ENCODE results near the gene PGAM5.

The PGAM5 gene

DNA sequence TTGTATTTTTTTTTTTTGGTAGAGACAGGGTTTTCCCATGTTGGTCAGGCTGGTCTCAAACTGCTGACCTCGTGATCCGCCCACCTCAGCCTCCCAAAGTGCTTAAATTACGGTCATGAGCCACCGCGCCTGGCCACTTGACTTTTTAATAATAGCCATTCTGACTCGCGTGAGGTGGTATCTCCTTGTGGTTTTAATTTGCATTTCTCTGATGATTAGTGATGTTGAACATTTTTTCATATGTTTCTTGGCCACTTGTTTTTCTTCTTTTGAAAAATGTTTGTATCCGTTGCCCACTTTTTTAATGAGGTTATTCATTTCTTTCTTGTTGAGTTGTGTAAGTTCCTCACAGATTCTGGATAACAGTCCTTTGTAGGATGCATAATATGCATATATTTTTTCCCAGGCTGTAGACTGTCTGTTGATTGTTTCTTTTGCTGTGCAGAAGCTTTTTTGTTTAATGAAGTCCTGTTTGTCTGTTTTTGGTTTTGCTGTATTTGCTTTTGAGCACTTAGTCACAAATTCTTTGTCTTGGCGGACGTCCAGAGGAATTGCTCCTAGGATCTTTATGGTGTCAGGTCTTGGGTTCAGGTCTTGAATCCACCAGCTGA is 10.3 kb upstream of the PGAM5 start:
- no peak overlapping the region for H3K23ac ChIP-seq (ENCODE audit: low read depth, low read length, poor library complexity)
- no peak overlapping the region for H3K4ac ChIP-seq (ENCODE audit: low read length)
- H4K91ac ChIP-seq (ENCODE audit: low read depth, low read length, poor library complexity) = no peak overlapping the region
- H2BK15ac ChIP-seq (ENCODE audit: low read length) = no peak overlapping the region
- H3K18ac ChIP-seq (ENCODE audit: low read length) = no peak overlapping the region
- no peak overlapping the region for H4K8ac ChIP-seq (ENCODE audit: low read depth, low read length)
- no peak overlapping the region for H3K4me3 ChIP-seq (ENCODE audit: low read length in 2 of 2)
- peaks cover 0 to 2% of the 10 kb centered on the region in 2 donors for H3K4me1 ChIP-seq (ENCODE audit: control insufficient read depth in 2 of 2, insufficient read depth in 1 of 2, low read depth in 1 of 2, low read length in 2 of 2)
- peaks cover 21 to 91% of the 10 kb centered on the region in 2 donors for H3K36me3 ChIP-seq (replicated peaks in 1 of 2; ENCODE audit: control insufficient read depth in 2 of 2, insufficient read depth in 2 of 2, low read length in 2 of 2)
- H2BK120ac ChIP-seq (ENCODE audit: low read depth, low read length) = no peak overlapping the region
- DNase-seq (ENCODE audit: low spot score) = no peak
- no peak overlapping the region for H2BK12ac ChIP-seq (ENCODE audit: low read length)
- no peaks in the 10 kb centered on the region for H3K9me3 ChIP-seq (replicated peaks in 1 of 2; ENCODE audit: control insufficient read depth in 2 of 2, insufficient read depth in 1 of 2, low read depth in 1 of 2, low read length in 2 of 2)
- H3K27ac ChIP-seq (replicated peaks; ENCODE audit: low read length) = no peak overlapping the region
- no CpG with 5 or more reads among the region's 10 CpGs for WGBS, 2 donors (ENCODE audit: extremely low coverage in 2 of 2, insufficient read length in 2 of 2, insufficient replicate concordance in 1 of 2)
- no peaks in the 10 kb centered on the region for H3K27me3 ChIP-seq (ENCODE audit: control insufficient read depth in 3 of 3, insufficient read depth in 3 of 3, low read depth in 1 of 3, low read length in 3 of 3)
- H3K79me1 ChIP-seq (ENCODE audit: low read depth, low read length) = peaks cover 5% of the 10 kb centered on the region
- H3K9ac ChIP-seq (ENCODE audit: low read depth, low read length, poor library complexity) = no peak overlapping the region
- no peak overlapping the region for H3K4me2 ChIP-seq (ENCODE audit: insufficient read depth, low read length, poor library complexity, severe bottlenecking)
- H2AFZ ChIP-seq (ENCODE audit: low read length) = no peak overlapping the region
- no peak overlapping the region for H3K14ac ChIP-seq (ENCODE audit: low read length)
- no peak overlapping the region for H2AK5ac ChIP-seq (ENCODE audit: low read depth, low read length)
- H2BK5ac ChIP-seq (ENCODE audit: low read length) = no peak overlapping the region

DNA sequence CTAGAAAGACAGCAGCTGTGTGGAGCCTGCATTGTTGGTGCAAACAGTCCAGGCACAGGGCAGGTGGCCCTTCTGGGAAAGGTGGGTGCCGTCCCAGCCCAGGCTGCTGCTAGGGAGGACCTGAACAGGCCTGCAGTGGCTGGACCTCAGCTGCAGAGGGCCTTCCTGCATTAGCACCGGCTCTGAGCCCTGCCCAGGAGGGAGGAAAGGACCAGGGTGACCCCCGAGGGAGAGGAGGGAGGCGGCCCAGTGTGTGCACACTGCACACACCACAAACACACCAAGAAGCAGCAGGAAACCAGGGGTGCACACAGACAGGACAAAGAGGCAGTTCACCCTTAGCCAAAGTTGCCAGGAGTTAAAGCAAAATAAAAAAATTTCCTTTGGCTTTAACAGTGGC is 8.0 kb upstream of the PGAM5 start:
- no peak overlapping the region for H3K23ac ChIP-seq (ENCODE audit: low read depth, low read length, poor library complexity)

GRCh38 chr12:132703641-132704040 is 7.0 kb upstream of the PGAM5 start:
- no peak overlapping the region for H3K4me3 ChIP-seq (ENCODE audit: low read length in 2 of 2)
- WGBS, 2 donors (ENCODE audit: extremely low coverage in 2 of 2, insufficient read length in 2 of 2, insufficient replicate concordance in 1 of 2) = no CpG with 5 or more reads among the region's 9 CpGs
- H3K4ac ChIP-seq (ENCODE audit: low read length) = no peak overlapping the region
- peaks cover 15 to 68% of the 10 kb centered on the region in 2 donors for H3K36me3 ChIP-seq (replicated peaks in 1 of 2; ENCODE audit: control insufficient read depth in 2 of 2, insufficient read depth in 2 of 2, low read length in 2 of 2)
- no peaks in the 10 kb centered on the region for H3K9me3 ChIP-seq (replicated peaks in 1 of 2; ENCODE audit: control insufficient read depth in 2 of 2, insufficient read depth in 1 of 2, low read depth in 1 of 2, low read length in 2 of 2)
- peak overlapping the region; percentile 16 for H3K9ac ChIP-seq (ENCODE audit: low read depth, low read length, poor library complexity)
- H3K14ac ChIP-seq (ENCODE audit: low read length) = no peak overlapping the region
- no peak overlapping the region for H3K4me2 ChIP-seq (ENCODE audit: insufficient read depth, low read length, poor library complexity, severe bottlenecking)
- no peak for DNase-seq (ENCODE audit: low spot score)
- no peak overlapping the region for H2BK15ac ChIP-seq (ENCODE audit: low read length)
- no peak overlapping the region for H2BK5ac ChIP-seq (ENCODE audit: low read length)
- no peak overlapping the region for H2AFZ ChIP-seq (ENCODE audit: low read length)
- H3K79me1 ChIP-seq (ENCODE audit: low read depth, low read length) = peaks cover 2% of the 10 kb centered on the region
- H4K91ac ChIP-seq (ENCODE audit: low read depth, low read length, poor library complexity) = no peak overlapping the region
- H3K27me3 ChIP-seq (ENCODE audit: control insufficient read depth in 3 of 3, insufficient read depth in 3 of 3, low read depth in 1 of 3, low read length in 3 of 3) = no peaks in the 10 kb centered on the region
- peak overlapping the region; percentile 31 for H4K8ac ChIP-seq (ENCODE audit: low read depth, low read length)
- no peak overlapping the region for H2BK120ac ChIP-seq (ENCODE audit: low read depth, low read length)
- H3K23ac ChIP-seq (ENCODE audit: low read depth, low read length, poor library complexity) = peak overlapping the region; percentile 60
- H3K18ac ChIP-seq (ENCODE audit: low read length) = peak overlapping the region; percentile 42
- H3K4me1 ChIP-seq (ENCODE audit: control insufficient read depth in 2 of 2, insufficient read depth in 1 of 2, low read depth in 1 of 2, low read length in 2 of 2) = peaks cover 0 to 2% of the 10 kb centered on the region in 2 donors
- H2BK12ac ChIP-seq (ENCODE audit: low read length) = no peak overlapping the region
- peak overlapping the region; percentile 22 for H3K27ac ChIP-seq (replicated peaks; ENCODE audit: low read length)
- H2AK5ac ChIP-seq (ENCODE audit: low read depth, low read length) = no peak overlapping the region

More for the DNA sequence above, 8.0 kb upstream of the PGAM5 start:
- H4K91ac ChIP-seq (ENCODE audit: low read depth, low read length, poor library complexity) = no peak overlapping the region
- no peak overlapping the region for H2BK12ac ChIP-seq (ENCODE audit: low read length)
- H3K79me1 ChIP-seq (ENCODE audit: low read depth, low read length) = peaks cover 2% of the 10 kb centered on the region
- H3K4me3 ChIP-seq (ENCODE audit: low read length in 2 of 2) = no peak overlapping the region
- peak overlapping the region; percentile 39 for H2BK5ac ChIP-seq (ENCODE audit: low read length)
- no peak overlapping the region for H3K14ac ChIP-seq (ENCODE audit: low read length)
- no peak overlapping the region for H2AFZ ChIP-seq (ENCODE audit: low read length)
- DNase-seq (ENCODE audit: low spot score) = no peak
- no peak overlapping the region for H2BK15ac ChIP-seq (ENCODE audit: low read length)
- no peak overlapping the region for H3K9ac ChIP-seq (ENCODE audit: low read depth, low read length, poor library complexity)
- H3K27me3 ChIP-seq (ENCODE audit: control insufficient read depth in 3 of 3, insufficient read depth in 3 of 3, low read depth in 1 of 3, low read length in 3 of 3) = no peaks in the 10 kb centered on the region
- H3K27ac ChIP-seq (replicated peaks; ENCODE audit: low read length) = no peak overlapping the region
- peaks cover 17 to 78% of the 10 kb centered on the region in 2 donors for H3K36me3 ChIP-seq (replicated peaks in 1 of 2; ENCODE audit: control insufficient read depth in 2 of 2, insufficient read depth in 2 of 2, low read length in 2 of 2)
- peak overlapping the region; percentile 37 for H2AK5ac ChIP-seq (ENCODE audit: low read depth, low read length)
- H3K9me3 ChIP-seq (replicated peaks in 1 of 2; ENCODE audit: control insufficient read depth in 2 of 2, insufficient read depth in 1 of 2, low read depth in 1 of 2, low read length in 2 of 2) = no peaks in the 10 kb centered on the region
- H3K4ac ChIP-seq (ENCODE audit: low read length) = no peak overlapping the region
- H3K4me1 ChIP-seq (ENCODE audit: control insufficient read depth in 2 of 2, insufficient read depth in 1 of 2, low read depth in 1 of 2, low read length in 2 of 2) = peaks cover 0 to 2% of the 10 kb centered on the region in 2 donors
- H3K18ac ChIP-seq (ENCODE audit: low read length) = peak overlapping the region; percentile 38
- H2BK120ac ChIP-seq (ENCODE audit: low read depth, low read length) = no peak overlapping the region
- no peak overlapping the region for H3K4me2 ChIP-seq (ENCODE audit: insufficient read depth, low read length, poor library complexity, severe bottlenecking)
- WGBS, 2 donors (ENCODE audit: extremely low coverage in 2 of 2, insufficient read length in 2 of 2, insufficient replicate concordance in 1 of 2) = no CpG with 5 or more reads among the region's 4 CpGs
- H4K8ac ChIP-seq (ENCODE audit: low read depth, low read length) = no peak overlapping the region

DNA sequence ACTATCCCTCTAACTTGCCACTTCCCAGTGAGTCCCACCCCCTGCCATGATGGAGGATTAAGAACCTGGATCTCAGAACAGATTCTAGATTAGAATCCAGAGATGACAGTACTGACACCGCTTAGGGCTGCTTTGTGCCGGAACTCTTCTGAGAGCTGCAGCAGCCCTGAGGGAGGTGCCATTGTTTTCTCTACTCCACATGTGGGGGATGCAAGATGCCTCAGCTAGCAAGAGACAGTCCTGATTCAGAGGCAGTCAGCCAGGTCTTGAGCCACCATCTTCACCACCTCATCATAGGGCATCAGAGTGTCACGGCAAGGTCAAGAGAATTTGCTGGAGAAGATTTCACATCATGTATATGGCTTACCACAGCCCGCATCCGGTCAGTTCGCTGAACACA is 3.4 kb upstream of the PGAM5 start:
- H3K4me1 ChIP-seq (ENCODE audit: control insufficient read depth in 2 of 2, insufficient read depth in 1 of 2, low read depth in 1 of 2, low read length in 2 of 2) = peaks cover 2% of the 10 kb centered on the region in 2 donors
- no peak overlapping the region for H3K18ac ChIP-seq (ENCODE audit: low read length)
- no peak overlapping the region for H2BK120ac ChIP-seq (ENCODE audit: low read depth, low read length)
- no peak overlapping the region for H3K4me3 ChIP-seq (ENCODE audit: low read length in 2 of 2)
- H2BK12ac ChIP-seq (ENCODE audit: low read length) = no peak overlapping the region
- H3K14ac ChIP-seq (ENCODE audit: low read length) = no peak overlapping the region
- no peak for DNase-seq (ENCODE audit: low spot score)
- no peak overlapping the region for H2AK5ac ChIP-seq (ENCODE audit: low read depth, low read length)
- no peak overlapping the region for H2BK15ac ChIP-seq (ENCODE audit: low read length)
- no peak overlapping the region for H2AFZ ChIP-seq (ENCODE audit: low read length)
- WGBS, 2 donors (ENCODE audit: extremely low coverage in 2 of 2, insufficient read length in 2 of 2, insufficient replicate concordance in 1 of 2) = no CpG with 5 or more reads among the region's 6 CpGs
- no peak overlapping the region for H3K27ac ChIP-seq (replicated peaks; ENCODE audit: low read length)
- no peaks in the 10 kb centered on the region for H3K9me3 ChIP-seq (replicated peaks in 1 of 2; ENCODE audit: control insufficient read depth in 2 of 2, insufficient read depth in 1 of 2, low read depth in 1 of 2, low read length in 2 of 2)
- H3K4me2 ChIP-seq (ENCODE audit: insufficient read depth, low read length, poor library complexity, severe bottlenecking) = no peak overlapping the region
- no peak overlapping the region for H2BK5ac ChIP-seq (ENCODE audit: low read length)
- peaks cover 9 to 36% of the 10 kb centered on the region in 2 donors for H3K36me3 ChIP-seq (replicated peaks in 1 of 2; ENCODE audit: control insufficient read depth in 2 of 2, insufficient read depth in 2 of 2, low read length in 2 of 2)
- H4K8ac ChIP-seq (ENCODE audit: low read depth, low read length) = no peak overlapping the region
- no peak overlapping the region for H3K9ac ChIP-seq (ENCODE audit: low read depth, low read length, poor library complexity)
- H3K79me1 ChIP-seq (ENCODE audit: low read depth, low read length) = peaks cover 9% of the 10 kb centered on the region
- H3K4ac ChIP-seq (ENCODE audit: low read length) = no peak overlapping the region
- no peaks in the 10 kb centered on the region for H3K27me3 ChIP-seq (ENCODE audit: control insufficient read depth in 3 of 3, insufficient read depth in 3 of 3, low read depth in 1 of 3, low read length in 3 of 3)
- no peak overlapping the region for H3K23ac ChIP-seq (ENCODE audit: low read depth, low read length, poor library complexity)
- H4K91ac ChIP-seq (ENCODE audit: low read depth, low read length, poor library complexity) = no peak overlapping the region
